GM19452 (cell line): ENCODE results near the gene HIGD1A.

Experiments used
- ATAC-seq: cut with Tn5 transposase; IDR thresholded peaks from one replicate; pipeline ENCODE4 v1.9.1; 2021; ENCODE audit not compliant: unreplicated experiment

Gene HIGD1A

GRCh38 chr3:42739401-42740158 lies 64.7 kb downstream of the HIGD1A start:
- ATAC-seq, result no peak

- ATAC-seq, result no peak
Measured at GRCh38 chr3:42736531-42736930, 67.8 kb downstream of the HIGD1A start.

GRCh38 chr3:42736081-42736480 lies 68.2 kb downstream of the HIGD1A start:
- ATAC-seq, result no peak

GRCh38 chr3:42735615-42736014 lies 68.7 kb downstream of the HIGD1A start:
- no peak for ATAC-seq

GRCh38 chr3:42735019-42735418 lies 69.3 kb downstream of the HIGD1A start:
- ATAC-seq, result no peak

GRCh38 chr3:42734263-42734860 lies 69.9 kb downstream of the HIGD1A start:
- no peak for ATAC-seq

GRCh38 chr3:42733501-42734262 lies 70.6 kb downstream of the HIGD1A start:
- no peak for ATAC-seq
